AG08396 (cell line): ENCODE data around the gene ZNF587B.
"Not testable (repeated sequence)": the region's sequence is repeated elsewhere in the genome, so short reads cannot be mapped to it uniquely, and the experiment has no call there.

Source experiments
- DNase-seq: peaks from one replicate; pipeline ENCODE4 v3.0.0; 2012; ENCODE audit warnings: low spot score, mixed read lengths

The ZNF587B gene

GRCh38 chr19:57830071-57830602 lies at the start of gene ZNF587B:
ZNF587B (plus strand) TSS chr19:57830299; CDS start chr19:57830529, 230 bp downstream.
- peak; percentile 69 for DNase-seq

- no peak for DNase-seq
These were observed 43.8 kb upstream of the ZNF587B start for GRCh38 chr19:57786286-57786685.

GRCh38 chr19:57786906-57787305 lies 43.2 kb upstream of the ZNF587B start:
- no peak for DNase-seq

GRCh38 chr19:57788114-57788692 lies 41.9 kb upstream of the ZNF587B start:
- no peak for DNase-seq

- DNase-seq, result no peak
These were observed 40.8 kb upstream of the ZNF587B start for GRCh38 chr19:57789288-57789687.

- not testable (repeated sequence) for DNase-seq
These were observed 33.5 kb upstream of the ZNF587B start for GRCh38 chr19:57796580-57796979.

- no peak for DNase-seq
These were observed 29.4 kb upstream of the ZNF587B start for GRCh38 chr19:57800696-57801095.

GRCh38 chr19:57802269-57802668 lies 27.8 kb upstream of the ZNF587B start:
- no peak for DNase-seq

- no peak for DNase-seq
These were observed 26.9 kb upstream of the ZNF587B start for GRCh38 chr19:57803265-57803593.

- DNase-seq, result peak; percentile 54
These were observed 26.3 kb upstream of the ZNF587B start for GRCh38 chr19:57803594-57804325.

GRCh38 chr19:57807541-57807940 lies 22.6 kb upstream of the ZNF587B start:
- DNase-seq, result no peak

GRCh38 chr19:57810410-57811295 lies 19.4 kb upstream of the ZNF587B start:
- not testable (repeated sequence) for DNase-seq

- no peak for DNase-seq
These were observed 17.9 kb upstream of the ZNF587B start for GRCh38 chr19:57812226-57812625.

GRCh38 chr19:57812975-57813820 lies 16.9 kb upstream of the ZNF587B start:
- DNase-seq, result not testable (repeated sequence)

- no peak for DNase-seq
These were observed 16.1 kb upstream of the ZNF587B start for GRCh38 chr19:57813919-57814504.

GRCh38 chr19:57814505-57815246 lies 15.4 kb upstream of the ZNF587B start, which contains the start of gene ZNF552:
ZNF552 (minus strand) TSS chr19:57814913; CDS start chr19:57814743, 170 bp downstream.
- peak; percentile 86 for DNase-seq

GRCh38 chr19:57815247-57816075 lies 14.6 kb upstream of the ZNF587B start:
- no peak for DNase-seq

- DNase-seq, result no peak
These were observed 13.4 kb upstream of the ZNF587B start for GRCh38 chr19:57816652-57817051.

GRCh38 chr19:57817976-57818375 lies 12.1 kb upstream of the ZNF587B start:
- DNase-seq, result no peak
